ENCODE measurements around the gene PATL1. TPM values are rescaled to one million over a fixed set of nuclear protein-coding genes. Genes with fewer than 3 reads are reported as not detected.

PATL1 gene
- total and polyA plus RNA-seq, 2 of the 8 experiments (the other 6 are each of a cell fraction or from before 2014, with no cell fraction given), result 30.4 to 33.4 TPM

GRCh38 chr11:59673291-59673690 lies 4.5 kb upstream of the PATL1 start (continued):
- TF ChIP-seq CHD2 (IDR thresholded peaks at IDR 0.05; ENCODE audit: low read length), result no peak
- TF ChIP-seq SRF (IDR thresholded peaks at IDR 0.05; ENCODE audit: low read depth, low read length), result no peak
- no peak for TF ChIP-seq POLR2A (IDR thresholded peaks at IDR 0.05; ENCODE audit: control extremely low read depth in 1 of 2, low read depth in 2 of 2, low read length in 2 of 2)
- TF ChIP-seq SP2 (IDR thresholded peaks at IDR 0.05; ENCODE audit: low read length), result no peak
- TF ChIP-seq NRF1 (IDR thresholded peaks at IDR 0.05; ENCODE audit: low read depth, low read length), result no peak

Data from H1 (cell line).